Smooth muscle cell (in vitro differentiated cells): ENCODE data around the gene CDS1. TPM values are rescaled to one million over a fixed set of nuclear protein-coding genes. Genes with fewer than 3 reads are reported as not detected.

ENCODE experiments used
- DNase-seq: peaks from one replicate; lab custom pipeline; 2025; ENCODE audit not compliant: unreplicated experiment; lab: John Stamatoyannopoulos, UW
- H2AFZ ChIP-seq: fragments of 200-600 bp; sonication (generic); 2 replicates; pipeline ENCODE4 v1.6.0; 2016; ENCODE audit warnings: antibody characterized with exemption, low read depth, mild to moderate bottlenecking
- H3F3A ChIP-seq: fragments of 200-600 bp; sonication (generic); 2 replicates; pipeline ENCODE4 v1.6.0; 2017; ENCODE audit warnings: antibody characterized with exemption, low read depth
- H3K27ac ChIP-seq: fragments of 200-600 bp; sonication (generic); 2 replicates; pipeline ENCODE4 v1.5.1; 2016; ENCODE audit warnings: low read depth, mild to moderate bottlenecking
- H3K27me3 ChIP-seq: fragments of 200-600 bp; sonication (generic); 2 replicates; pipeline ENCODE4 v1.6.1; 2016; ENCODE audit warnings: low read depth, mild to moderate bottlenecking
- H3K36me3 ChIP-seq: fragments of 200-600 bp; sonication (generic); 2 replicates; pipeline ENCODE4 v1.5.1; 2016; ENCODE audit warnings: low read depth
- H3K4me1 ChIP-seq: fragments of 200-600 bp; sonication (generic); 2 replicates; pipeline ENCODE4 v1.5.1; 2016; ENCODE audit warnings: low read depth
- H3K4me2 ChIP-seq: fragments of 200-600 bp; sonication (generic); 2 replicates; pipeline ENCODE4 v1.6.0; 2016; ENCODE audit warnings: mild to moderate bottlenecking
- H3K4me3 ChIP-seq: fragments of 200-600 bp; sonication (generic); 2 replicates; pipeline ENCODE4 v1.5.1; 2016; ENCODE audit warnings: mild to moderate bottlenecking
- H3K79me2 ChIP-seq: fragments of 200-600 bp; sonication (generic); 2 replicates; pipeline ENCODE4 v1.6.0; 2016; ENCODE audit warnings: low read depth, mild to moderate bottlenecking
- H3K9ac ChIP-seq: fragments of 200-600 bp; sonication (generic); 2 replicates; pipeline ENCODE4 v1.6.0; 2016; ENCODE audit warnings: low read depth
- H3K9me3 ChIP-seq: fragments of 200-600 bp; sonication (generic); replicated peaks from 2 replicates; pipeline ENCODE4 v1.5.1; 2016; ENCODE audit warnings: low read depth
- H4K20me1 ChIP-seq: fragments of 200-600 bp; sonication (generic); 2 replicates; pipeline ENCODE4 v1.6.0; 2016; ENCODE audit warnings: low read depth
- WGBS: methylation state at CpG from one replicate; pipeline ENCODE4 v1.1.7; 2016; ENCODE audit warnings: low lambda C conversion rate; 5-methylcytosine and 5-hydroxymethylcytosine counted together
- polyA plus RNA-seq: library from polyadenylated mRNA; unstranded; fragments of >200 nt; fragmentation: Nextera tagmentation; extraction: Ambion mirVana; gene quantifications from 2 replicates; pipeline ENCODE4 v1.2.1, GENCODE V29; 2016
- total RNA-seq: library from RNA; depleted of rRNA; stranded (reverse); fragments of >200 nt; gene quantifications from 2 replicates; pipeline ENCODE4 v1.2.3, GENCODE V29; 2014
- TF ChIP-seq, protein P1 (sequence below): fragments of 200-600 bp; sonication (generic); IDR thresholded peaks from 2 replicates; pipeline ENCODE4 v1.5.1; 2017; ENCODE audit warnings: borderline replicate concordance, mild to moderate bottlenecking, antibody characterized with exemption; ENCODE audit not compliant: insufficient read depth, poor library complexity, severe bottlenecking

Gene CDS1
- total and polyA plus RNA-seq, 2 experiments from 2014 or later = 2.1 to 15.2 TPM

DNA sequence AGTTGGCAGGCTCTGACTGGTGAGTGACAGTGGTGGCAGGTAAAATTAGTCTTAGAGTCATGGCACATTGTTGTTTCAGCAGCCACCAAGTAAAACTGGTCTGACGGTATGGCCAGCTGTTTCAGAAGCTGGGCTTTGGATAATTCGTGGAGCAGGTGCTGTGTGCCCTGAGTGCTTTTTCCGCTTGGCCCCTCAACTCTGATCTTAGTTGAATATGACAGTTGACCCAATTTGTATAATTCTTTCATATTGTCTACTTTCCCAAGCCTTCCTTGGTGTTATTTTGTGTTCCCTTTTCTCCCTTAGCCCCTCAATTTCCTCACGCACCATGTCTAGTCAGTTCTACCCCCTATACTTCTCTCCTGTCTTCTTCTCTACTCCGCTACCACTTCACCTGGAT is 32.0 kb downstream of the CDS1 start:
- H3K4me2 ChIP-seq = no peak overlapping the region
- 89% methylated on average over 5 of the region's 5 CpGs for WGBS
- H3K4me1 ChIP-seq = no peaks in the 10 kb centered on the region

DNA sequence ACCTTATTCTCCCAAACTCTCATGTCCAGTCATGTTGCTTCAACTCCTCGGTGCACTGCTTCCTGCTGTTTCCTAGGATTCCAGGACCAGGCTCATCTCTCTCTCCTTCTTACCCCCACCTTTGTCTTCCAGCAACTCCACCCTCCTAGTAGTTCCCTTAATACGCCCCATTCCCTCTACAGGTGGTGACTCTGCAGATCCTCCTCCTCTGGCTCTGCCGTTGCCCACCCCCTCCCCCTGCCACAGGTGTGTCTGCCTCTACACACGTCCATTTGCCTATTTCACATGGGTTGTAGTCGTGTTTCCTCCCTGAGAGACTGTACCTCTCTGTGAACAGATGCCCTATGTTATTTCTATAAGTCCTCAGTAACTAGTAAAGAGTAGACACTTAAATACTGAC is 32.4 kb downstream of the CDS1 start:
- H3K4me3 ChIP-seq = no peak overlapping the region
- no peaks in the 10 kb centered on the region for H3K79me2 ChIP-seq
- DNase-seq = no peak
- H3K4me2 ChIP-seq = no peak overlapping the region
- H3K27me3 ChIP-seq = no peaks in the 10 kb centered on the region
- no peak overlapping the region for H2AFZ ChIP-seq
- H3F3A ChIP-seq = no peaks in the 10 kb centered on the region
- no peaks in the 10 kb centered on the region for H3K36me3 ChIP-seq
- 80% methylated on average over 5 of the region's 5 CpGs for WGBS
- no peaks in the 10 kb centered on the region for H3K4me1 ChIP-seq
- H3K9ac ChIP-seq = no peak overlapping the region
- H4K20me1 ChIP-seq = no peaks in the 10 kb centered on the region
- no peak overlapping the region for H3K27ac ChIP-seq
- no peaks in the 10 kb centered on the region for H3K9me3 ChIP-seq
- TF ChIP-seq, protein P1, sequence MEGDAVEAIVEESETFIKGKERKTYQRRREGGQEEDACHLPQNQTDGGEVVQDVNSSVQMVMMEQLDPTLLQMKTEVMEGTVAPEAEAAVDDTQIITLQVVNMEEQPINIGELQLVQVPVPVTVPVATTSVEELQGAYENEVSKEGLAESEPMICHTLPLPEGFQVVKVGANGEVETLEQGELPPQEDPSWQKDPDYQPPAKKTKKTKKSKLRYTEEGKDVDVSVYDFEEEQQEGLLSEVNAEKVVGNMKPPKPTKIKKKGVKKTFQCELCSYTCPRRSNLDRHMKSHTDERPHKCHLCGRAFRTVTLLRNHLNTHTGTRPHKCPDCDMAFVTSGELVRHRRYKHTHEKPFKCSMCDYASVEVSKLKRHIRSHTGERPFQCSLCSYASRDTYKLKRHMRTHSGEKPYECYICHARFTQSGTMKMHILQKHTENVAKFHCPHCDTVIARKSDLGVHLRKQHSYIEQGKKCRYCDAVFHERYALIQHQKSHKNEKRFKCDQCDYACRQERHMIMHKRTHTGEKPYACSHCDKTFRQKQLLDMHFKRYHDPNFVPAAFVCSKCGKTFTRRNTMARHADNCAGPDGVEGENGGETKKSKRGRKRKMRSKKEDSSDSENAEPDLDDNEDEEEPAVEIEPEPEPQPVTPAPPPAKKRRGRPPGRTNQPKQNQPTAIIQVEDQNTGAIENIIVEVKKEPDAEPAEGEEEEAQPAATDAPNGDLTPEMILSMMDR = no peak

More for the DNA sequence above, 32.0 kb downstream of the CDS1 start:
- Histone ChIP-seq H3K4me3 (no peak overlapping the region), H2AFZ (no peak overlapping the region), H3K9ac (no peak overlapping the region), H4K20me1 (no peaks in the 10 kb centered on the region), H3K79me2 (no peaks in the 10 kb centered on the region), H3K9me3 (no peaks in the 10 kb centered on the region), H3K36me3 (no peaks in the 10 kb centered on the region), H3K27me3 (no peaks in the 10 kb centered on the region), H3F3A (no peaks in the 10 kb centered on the region), H3K27ac (no peak overlapping the region)
- no peak for DNase-seq
- TF ChIP-seq, protein P1 = no peak

DNA sequence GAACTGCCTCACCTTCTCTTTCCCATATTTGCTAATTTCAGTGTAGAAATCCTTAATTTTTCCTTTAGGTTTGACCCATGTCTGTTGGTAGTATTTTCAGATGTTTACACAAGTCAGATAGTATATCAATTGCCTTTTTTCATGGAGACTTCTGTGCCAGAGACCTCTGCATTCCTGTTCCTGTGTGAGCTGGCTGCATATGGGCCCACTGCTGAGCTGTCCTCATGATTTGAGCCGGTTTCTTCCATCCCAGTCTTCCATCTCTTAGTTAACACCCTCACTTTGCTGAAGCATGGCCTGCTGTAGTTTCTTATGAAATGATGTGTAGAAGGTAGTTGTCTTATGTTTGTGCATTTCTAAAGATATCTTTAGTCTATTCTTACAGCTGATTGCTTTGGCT is 40.0 kb downstream of the CDS1 start:
- peak overlapping the region; percentile 49 for H2AFZ ChIP-seq

DNA sequence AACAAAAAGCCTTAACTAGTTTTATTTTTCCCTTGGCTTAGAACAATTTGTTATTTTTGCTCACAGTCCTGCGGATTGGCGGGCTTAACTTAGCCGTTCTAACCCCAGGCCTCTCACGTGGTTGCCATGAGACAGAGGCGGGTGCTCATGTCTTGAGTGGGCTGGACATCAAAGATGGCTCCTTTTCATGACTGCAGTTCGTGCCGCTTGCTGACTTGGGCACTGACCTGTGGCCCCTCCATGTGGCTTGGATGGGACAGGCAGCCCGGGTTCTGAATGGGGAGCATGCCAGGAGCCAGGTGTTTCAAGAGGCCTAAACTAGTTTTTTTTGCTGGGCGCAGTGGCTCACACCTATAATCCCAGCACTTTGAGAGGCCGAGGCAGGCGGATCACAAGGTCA is 40.7 kb downstream of the CDS1 start:
- no peak overlapping the region for H3K4me3 ChIP-seq
- no peaks in the 10 kb centered on the region for H3K9me3 ChIP-seq
- WGBS = 99% methylated on average over 11 of the region's 11 CpGs
- no peak overlapping the region for H3K27ac ChIP-seq
- TF ChIP-seq, protein P1 = no peak
- H4K20me1 ChIP-seq = no peaks in the 10 kb centered on the region
- H3K79me2 ChIP-seq = no peaks in the 10 kb centered on the region
- no peak overlapping the region for H3K4me2 ChIP-seq
- no peak overlapping the region for H2AFZ ChIP-seq
- no peaks in the 10 kb centered on the region for H3F3A ChIP-seq
- no peaks in the 10 kb centered on the region for H3K27me3 ChIP-seq
- H3K36me3 ChIP-seq = no peaks in the 10 kb centered on the region
- no peak for DNase-seq
- no peaks in the 10 kb centered on the region for H3K4me1 ChIP-seq
- H3K9ac ChIP-seq = no peak overlapping the region

More for the DNA sequence above, 40.0 kb downstream of the CDS1 start:
- TF ChIP-seq, protein P1 = no peak
- no peaks in the 10 kb centered on the region for H3K79me2 ChIP-seq
- H3F3A ChIP-seq = no peaks in the 10 kb centered on the region
- H3K9ac ChIP-seq = no peak overlapping the region
- no peaks in the 10 kb centered on the region for H3K27me3 ChIP-seq
- no peak overlapping the region for H3K4me3 ChIP-seq
- H3K27ac ChIP-seq = no peak overlapping the region
- H3K4me2 ChIP-seq = no peak overlapping the region
- WGBS = 78% methylated on average over 1 of the region's 1 CpG
- no peaks in the 10 kb centered on the region for H3K4me1 ChIP-seq
- H3K36me3 ChIP-seq = no peaks in the 10 kb centered on the region
- no peaks in the 10 kb centered on the region for H4K20me1 ChIP-seq
- H3K9me3 ChIP-seq = no peaks in the 10 kb centered on the region
- no peak for DNase-seq
